MM.1S (cell line): Measurements from ENCODE around the gene SPRED2.

Source experiments
- DNase-seq: peaks from one replicate; pipeline ENCODE4 v3.0.0-alpha.2; 2015
- H2AFZ ChIP-seq: fragments of 300-600 bp; sonication (generic); 2 replicates; pipeline ENCODE4 v1.6.0; 2016; ENCODE audit warnings: antibody characterized with exemption, low read length
- H3F3A ChIP-seq: fragments of 300-600 bp; sonication (generic); 2 replicates; pipeline ENCODE4 v1.6.1; 2016; ENCODE audit warnings: mild to moderate bottlenecking, antibody characterized with exemption, low read length, moderate library complexity, mixed read lengths; ENCODE audit not compliant: insufficient read depth
- H3K27ac ChIP-seq: fragments of 300-600 bp; sonication (generic); 2 replicates; pipeline ENCODE4 v1.5.1; 2016; ENCODE audit warnings: mild to moderate bottlenecking, low read length
- H3K27me3 ChIP-seq: fragments of 300-600 bp; sonication (generic); replicated peaks from 2 replicates; pipeline ENCODE4 v1.6.0; 2016; ENCODE audit warnings: low read length; ENCODE audit not compliant: insufficient read depth
- H3K36me3 ChIP-seq: fragments of 300-600 bp; sonication (generic); replicated peaks from 2 replicates; pipeline ENCODE4 v1.6.1; 2016; ENCODE audit warnings: mild to moderate bottlenecking, low read length, mixed read lengths; ENCODE audit not compliant: insufficient read depth
- H3K4me1 ChIP-seq: fragments of 300-600 bp; sonication (generic); 2 replicates; pipeline ENCODE4 v1.6.1; 2016; ENCODE audit warnings: low read length, mixed read lengths
- H3K4me2 ChIP-seq: fragments of 300-600 bp; sonication (generic); 2 replicates; pipeline ENCODE4 v1.6.0; 2016; ENCODE audit warnings: low read depth, low read length
- H3K4me3 ChIP-seq: fragments of 300-600 bp; sonication (generic); 2 replicates; pipeline ENCODE4 v1.5.1; 2016; ENCODE audit warnings: low read length, mixed read lengths
- H3K79me2 ChIP-seq: fragments of 300-600 bp; sonication (generic); 2 replicates; pipeline ENCODE4 v1.6.1; 2016; ENCODE audit warnings: mixed run types, low read length, mixed read lengths
- H3K9ac ChIP-seq: fragments of 300-600 bp; sonication (generic); 2 replicates; pipeline ENCODE4 v1.6.1; 2016; ENCODE audit warnings: low read length, mixed read lengths
- H3K9me2 ChIP-seq: fragments of 300-600 bp; sonication (generic); replicated peaks from 2 replicates; pipeline ENCODE4 v1.6.1; 2016; ENCODE audit warnings: mild to moderate bottlenecking, low read length, mixed read lengths; ENCODE audit not compliant: insufficient read depth
- H3K9me3 ChIP-seq: fragments of 300-600 bp; sonication (generic); replicated peaks from 2 replicates; pipeline ENCODE4 v1.6.1; 2016; ENCODE audit warnings: mild to moderate bottlenecking, low read length, mixed read lengths; ENCODE audit not compliant: insufficient read depth
- H4K20me1 ChIP-seq: fragments of 300-600 bp; sonication (generic); 2 replicates; pipeline ENCODE4 v1.6.1; 2016; ENCODE audit warnings: mild to moderate bottlenecking, low read length, moderate library complexity, mixed read lengths; ENCODE audit not compliant: insufficient read depth
- CTCF ChIP-seq: fragments of 300-600 bp; sonication (generic); IDR thresholded peaks from 2 replicates; pipeline ENCODE4 v1.5.1; 2016; ENCODE audit warnings: antibody characterized with exemption, low read length, mixed read lengths
- EZH2 ChIP-seq: fragments of 300-600 bp; sonication (generic); optimal IDR thresholded peaks from 2 replicates; pipeline ENCODE3; 2017; ENCODE audit warnings: low read depth, mild to moderate bottlenecking, antibody characterized with exemption, low read length, mixed read lengths
- EZH2phosphoT487 ChIP-seq: fragments of 300-600 bp; sonication (generic); IDR thresholded peaks from 2 replicates; pipeline ENCODE4 v1.6.1; 2018; ENCODE audit warnings: antibody characterized with exemption, low read length

SPRED2 gene

DNA sequence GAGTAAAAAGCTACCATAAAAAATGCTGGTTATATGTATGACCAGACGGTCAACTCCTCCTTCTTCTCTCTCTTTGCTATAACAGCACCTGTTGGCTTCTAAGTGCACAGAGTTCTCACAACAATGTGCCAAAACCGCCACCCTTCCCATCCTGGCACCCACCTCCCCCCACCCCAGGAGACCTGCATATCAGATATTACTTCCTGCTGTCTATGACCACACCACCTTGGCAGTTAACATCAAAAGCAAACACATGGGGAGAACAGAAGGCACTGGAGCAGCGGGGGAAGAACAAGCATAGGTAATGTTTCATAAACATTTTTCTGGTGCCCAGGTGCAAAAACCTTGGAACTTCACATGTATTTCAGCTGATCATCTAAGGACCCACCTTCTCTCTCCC, 15.5 kb downstream of the SPRED2 start:
- Histone ChIP-seq H3K27ac (no peak overlapping the region), H3K9me2 (no peaks in the 10 kb centered on the region), H3F3A (no peaks in the 10 kb centered on the region), H3K36me3 (no peaks in the 10 kb centered on the region), H4K20me1 (peaks cover 20% of the 10 kb centered on the region; the same call in 1 of the 2 replicates), H3K4me1 (no peaks in the 10 kb centered on the region), H3K27me3 (no peaks in the 10 kb centered on the region), H3K79me2 (peaks cover 99% of the 10 kb centered on the region), H3K4me2 (no peak overlapping the region), H3K9ac (no peak overlapping the region), H3K4me3 (no peak overlapping the region), H3K9me3 (no peaks in the 10 kb centered on the region), H2AFZ (no peak overlapping the region)
- no peak for DNase-seq
- TF ChIP-seq EZH2phosphoT487 (no peak), CTCF (no peak), EZH2 (no peak)

DNA sequence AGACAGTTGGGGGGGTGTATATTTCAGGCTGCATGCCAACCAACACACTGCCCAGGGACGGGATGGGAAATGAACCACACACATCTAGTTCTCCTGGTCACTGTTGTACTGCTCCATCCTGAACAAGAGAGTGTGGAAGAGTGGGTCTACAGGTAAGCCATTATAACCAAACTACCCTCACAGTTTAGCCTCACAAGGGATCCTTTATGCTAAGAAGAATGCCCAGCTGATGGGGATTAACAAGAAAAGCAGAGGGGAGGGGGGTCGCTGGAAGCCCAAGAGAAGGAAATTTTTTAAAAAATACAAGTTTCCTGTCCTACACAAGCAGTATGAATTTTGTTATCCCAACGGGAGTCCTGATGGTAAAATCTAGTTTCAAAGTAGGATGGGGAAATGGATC, 16.1 kb downstream of the SPRED2 start:
- Histone ChIP-seq H3K27me3 (no peaks in the 10 kb centered on the region), H3F3A (no peaks in the 10 kb centered on the region), H3K79me2 (peaks cover 99% of the 10 kb centered on the region), H3K9ac (no peak overlapping the region), H3K9me2 (no peaks in the 10 kb centered on the region), H3K9me3 (no peaks in the 10 kb centered on the region), H3K27ac (no peak overlapping the region), H4K20me1 (peaks cover 20% of the 10 kb centered on the region; the same call in 1 of the 2 replicates), H2AFZ (no peak overlapping the region), H3K36me3 (no peaks in the 10 kb centered on the region), H3K4me3 (no peak overlapping the region), H3K4me2 (no peak overlapping the region), H3K4me1 (no peaks in the 10 kb centered on the region)
- TF ChIP-seq CTCF (no peak), EZH2 (no peak), EZH2phosphoT487 (no peak)
- DNase-seq: no peak

DNA sequence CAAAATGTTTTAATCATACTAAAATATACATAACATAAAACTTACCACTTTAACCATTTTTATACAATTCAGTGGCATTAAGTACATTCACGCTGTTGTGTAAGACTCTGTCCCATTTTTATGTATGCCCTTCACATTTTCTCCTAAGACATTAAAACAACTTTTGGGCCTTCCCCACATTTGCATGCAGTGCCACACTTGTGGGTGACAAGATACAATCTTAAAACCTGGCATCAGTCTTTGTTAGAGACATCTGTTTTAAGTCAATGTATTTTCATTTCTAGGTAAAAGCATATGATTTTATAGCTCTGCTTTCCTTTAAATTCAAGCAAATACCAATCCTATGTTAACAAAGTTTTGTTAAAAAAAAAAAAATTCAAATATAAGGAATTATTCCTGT, 17.3 kb downstream of the SPRED2 start:
- H3K4me1 ChIP-seq: no peaks in the 10 kb centered on the region
- no peak overlapping the region for H3K9ac ChIP-seq
- no peaks in the 10 kb centered on the region for H3K36me3 ChIP-seq
- H3K4me2 ChIP-seq: no peak overlapping the region
- H3K27me3 ChIP-seq: no peaks in the 10 kb centered on the region
- no peak overlapping the region for H3K27ac ChIP-seq
- no peak overlapping the region for H2AFZ ChIP-seq
- DNase-seq: no peak
- peaks cover 14% of the 10 kb centered on the region; the same call in 1 of the 2 replicates for H4K20me1 ChIP-seq
- H3K9me3 ChIP-seq: no peaks in the 10 kb centered on the region
- H3K79me2 ChIP-seq: peaks cover 99% of the 10 kb centered on the region
- no peak for TF ChIP-seq CTCF
- TF ChIP-seq EZH2: no peak
- no peak overlapping the region for H3K4me3 ChIP-seq
- no peaks in the 10 kb centered on the region for H3F3A ChIP-seq
- H3K9me2 ChIP-seq: no peaks in the 10 kb centered on the region
